DMS79 (cell line): Measurements from ENCODE around the gene CDH4.
"Not testable (repeated sequence)": the region's sequence is repeated elsewhere in the genome, so short reads cannot be mapped to it uniquely, and the experiment has no call there.

Source experiments
- DNase-seq: peaks from one replicate; lab custom pipeline; 2025; lab: John Stamatoyannopoulos, UW

Gene CDH4

GRCh38 chr20:61459705-61460104 is 207.6 kb downstream of the CDH4 start:
- DNase-seq, result no peak

GRCh38 chr20:61460261-61461052 is 208.4 kb downstream of the CDH4 start:
- DNase-seq, result no peak

- DNase-seq, result no peak
Observed at GRCh38 chr20:61461461-61461860, 209.4 kb downstream of the CDH4 start.

GRCh38 chr20:61464307-61465303 is 212.5 kb downstream of the CDH4 start:
- no peak for DNase-seq

GRCh38 chr20:61475729-61476128 is 223.7 kb downstream of the CDH4 start:
- no peak for DNase-seq

- no peak for DNase-seq
Observed at GRCh38 chr20:61476956-61477355, 224.9 kb downstream of the CDH4 start.

GRCh38 chr20:61477451-61477861 is 225.4 kb downstream of the CDH4 start:
- DNase-seq, result no peak

GRCh38 chr20:61478094-61478493 is 226.0 kb downstream of the CDH4 start:
- no peak for DNase-seq

- DNase-seq, result no peak
Observed at GRCh38 chr20:61478611-61479305, 226.7 kb downstream of the CDH4 start.

GRCh38 chr20:61479433-61479832 is 227.4 kb downstream of the CDH4 start:
- not testable (repeated sequence) for DNase-seq

- DNase-seq, result no peak
Observed at GRCh38 chr20:61480158-61480825, 228.2 kb downstream of the CDH4 start.

GRCh38 chr20:61482056-61482887 is 230.2 kb downstream of the CDH4 start:
- no peak for DNase-seq

GRCh38 chr20:61482901-61483300 is 230.8 kb downstream of the CDH4 start:
- no peak for DNase-seq

- no peak for DNase-seq
Observed at GRCh38 chr20:61483336-61484067, 231.4 kb downstream of the CDH4 start.

- DNase-seq, result no peak
Observed at GRCh38 chr20:61486198-61486597, 234.1 kb downstream of the CDH4 start.

- no peak for DNase-seq
Observed at GRCh38 chr20:61487346-61487996, 235.4 kb downstream of the CDH4 start.

GRCh38 chr20:61487997-61488371 is 235.9 kb downstream of the CDH4 start:
- no peak for DNase-seq

- DNase-seq, result no peak
Observed at GRCh38 chr20:61490721-61491120, 238.7 kb downstream of the CDH4 start.

- DNase-seq, result no peak
Observed at GRCh38 chr20:61492065-61492464, 240.0 kb downstream of the CDH4 start.
